ENCODE data around the gene PFKFB4. TPM values are rescaled to one million over a fixed set of nuclear protein-coding genes. Genes with fewer than 3 reads are reported as not detected.

The PFKFB4 gene
- total RNA-seq, 1 donor from 2014 or later, result 53.0 TPM

DNA sequence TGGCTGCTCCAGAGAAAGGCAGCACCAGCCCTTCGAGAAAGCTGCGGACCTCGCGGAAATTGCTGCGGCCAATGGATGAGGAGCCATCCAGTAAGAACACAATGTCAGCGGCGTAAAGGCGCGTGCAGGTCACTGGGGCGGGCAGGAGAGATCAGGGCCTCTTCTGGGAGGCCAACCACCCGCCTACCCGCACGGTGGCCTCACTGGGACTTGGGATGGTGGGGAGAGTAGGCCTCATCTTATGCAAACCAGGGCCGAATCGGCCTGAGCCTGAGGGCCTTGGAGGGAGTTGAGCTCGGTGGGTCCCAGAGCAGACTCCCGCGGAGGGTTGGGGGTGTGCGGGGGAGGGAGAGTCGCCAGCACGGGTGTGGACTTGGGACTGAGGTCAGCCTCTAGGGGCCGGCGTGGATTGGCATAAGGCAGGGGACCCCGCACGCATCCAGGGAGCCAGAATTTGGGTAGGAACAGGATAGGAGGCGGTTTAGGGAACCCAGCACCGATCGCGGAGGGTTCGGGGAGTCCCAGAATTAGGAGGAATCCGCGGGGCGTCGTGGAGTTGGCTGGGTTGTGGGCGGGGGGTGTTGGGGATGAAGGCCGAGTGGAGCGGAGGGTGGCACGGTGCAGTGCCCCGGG, 37.9 kb upstream of the PFKFB4 start:
- Mint-ChIP-seq H3K36me3 (ENCODE audit: low read depth) (peaks cover 10% of the 10 kb centered on the region), H3K27ac (no peak overlapping the region), H3K9me3 (no peaks in the 10 kb centered on the region), H3K27me3 (ENCODE audit: low read depth) (peaks cover 17% of the 10 kb centered on the region), H3K4me3 (ENCODE audit: low read depth) (no peak overlapping the region), H3K4me1 (ENCODE audit: low read depth) (no peaks in the 10 kb centered on the region)
- intact Hi-C loops (cut with micrococcal nuclease), result no loop called here
- DNase-seq (ENCODE audit: low spot score), result no peak

DNA sequence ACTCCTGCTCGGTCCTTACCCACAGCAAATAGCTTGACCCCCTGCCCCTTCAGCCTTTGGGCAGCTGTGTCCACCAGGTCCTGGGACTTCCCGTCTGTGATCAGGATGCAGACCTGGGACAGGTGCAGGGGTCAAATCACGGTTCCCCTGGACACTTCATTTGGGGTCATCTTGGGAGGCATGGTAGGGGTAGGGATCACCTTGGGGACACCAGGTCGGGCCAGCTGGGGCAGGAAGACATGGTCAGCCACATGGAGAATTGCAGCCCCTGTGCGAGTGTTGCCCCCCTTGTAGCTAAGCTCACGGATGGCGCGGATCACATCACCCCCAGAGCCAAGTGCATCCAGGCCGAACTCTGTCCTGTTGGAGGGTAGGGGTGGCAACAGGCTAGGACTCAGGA, 36.7 kb upstream of the PFKFB4 start:
- H3K36me3 Mint-ChIP-seq (ENCODE audit: low read depth), result peaks cover 4% of the 10 kb centered on the region
- peaks cover 24% of the 10 kb centered on the region for H3K27me3 Mint-ChIP-seq (ENCODE audit: low read depth)
- no peaks in the 10 kb centered on the region for H3K9me3 Mint-ChIP-seq
- no peak for DNase-seq (ENCODE audit: low spot score)
- no peak overlapping the region for H3K4me3 Mint-ChIP-seq (ENCODE audit: low read depth)
- H3K4me1 Mint-ChIP-seq (ENCODE audit: low read depth), result no peaks in the 10 kb centered on the region
- H3K27ac Mint-ChIP-seq, result no peak overlapping the region
- intact Hi-C loops (cut with micrococcal nuclease), result no loop called here

DNA sequence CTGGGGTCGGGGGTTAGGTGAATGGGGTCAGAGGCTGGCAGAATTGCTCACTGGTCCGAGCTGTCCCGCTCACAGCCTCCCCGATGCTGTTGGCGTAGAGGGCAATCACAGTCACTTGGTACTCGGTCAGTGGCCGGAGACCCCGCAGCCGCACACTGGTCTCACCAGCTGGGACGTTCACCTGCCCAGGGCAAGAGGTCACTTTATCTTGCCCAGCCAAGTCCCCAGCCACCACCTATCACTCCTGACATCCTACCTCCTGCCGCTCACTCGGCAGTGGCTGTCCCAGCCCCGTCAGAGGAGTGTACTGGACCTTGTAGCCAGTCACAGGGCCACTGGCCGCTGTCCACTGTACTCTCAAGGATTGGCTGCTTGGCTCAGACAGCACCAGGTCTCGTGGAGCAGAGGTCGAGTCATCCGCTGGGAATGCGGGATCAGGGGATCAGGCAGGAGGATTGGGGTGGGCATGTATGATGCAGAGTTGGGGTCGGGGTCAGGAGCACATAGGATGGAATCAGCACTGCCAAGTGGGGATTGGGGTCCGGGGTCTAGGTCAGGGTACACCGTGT, 36.0 kb upstream of the PFKFB4 start:
- H3K36me3 Mint-ChIP-seq (ENCODE audit: low read depth), result peaks cover 4% of the 10 kb centered on the region
- H3K4me1 Mint-ChIP-seq (ENCODE audit: low read depth), result no peaks in the 10 kb centered on the region
- DNase-seq (ENCODE audit: low spot score), result no peak
- no peak overlapping the region for H3K4me3 Mint-ChIP-seq (ENCODE audit: low read depth)
- H3K9me3 Mint-ChIP-seq, result no peaks in the 10 kb centered on the region
- peaks cover 24% of the 10 kb centered on the region for H3K27me3 Mint-ChIP-seq (ENCODE audit: low read depth)
- no peak overlapping the region for H3K27ac Mint-ChIP-seq
- intact Hi-C loops (cut with micrococcal nuclease), result no loop called here

DNA sequence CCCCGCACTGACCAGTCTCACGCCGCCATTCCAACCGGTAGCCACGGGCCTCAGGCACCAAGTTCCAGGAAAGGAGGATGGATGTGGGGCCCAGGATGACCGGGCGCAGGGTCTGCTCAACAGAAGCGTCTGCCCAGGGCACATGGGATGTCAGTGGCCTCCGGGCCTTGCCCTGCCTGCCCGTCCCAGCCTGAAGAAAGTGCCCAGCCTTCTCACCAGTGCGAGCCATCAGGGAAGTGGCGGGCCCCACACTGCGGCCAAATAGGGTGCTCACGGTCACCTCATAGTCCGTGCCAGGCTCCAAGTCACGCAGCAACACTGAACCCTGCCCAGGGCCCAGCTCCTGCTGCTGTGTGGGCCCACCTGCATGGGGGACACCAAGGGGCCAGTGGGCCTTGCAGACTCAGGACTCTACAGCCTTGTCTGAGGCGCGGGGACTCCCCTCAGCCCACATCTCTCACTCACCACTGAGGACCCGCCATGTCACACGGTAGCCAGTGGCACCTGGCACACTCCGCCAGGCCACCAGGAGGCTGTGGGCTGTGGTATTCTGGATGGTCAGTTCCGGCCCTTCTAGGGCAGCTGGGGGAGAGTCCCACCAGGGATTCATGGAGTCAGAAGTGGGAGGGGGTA, 35.4 kb upstream of the PFKFB4 start:
- H3K36me3 Mint-ChIP-seq (ENCODE audit: low read depth), result no peaks in the 10 kb centered on the region
- H3K27ac Mint-ChIP-seq, result no peak overlapping the region
- H3K27me3 Mint-ChIP-seq (ENCODE audit: low read depth), result peaks cover 24% of the 10 kb centered on the region

DNA sequence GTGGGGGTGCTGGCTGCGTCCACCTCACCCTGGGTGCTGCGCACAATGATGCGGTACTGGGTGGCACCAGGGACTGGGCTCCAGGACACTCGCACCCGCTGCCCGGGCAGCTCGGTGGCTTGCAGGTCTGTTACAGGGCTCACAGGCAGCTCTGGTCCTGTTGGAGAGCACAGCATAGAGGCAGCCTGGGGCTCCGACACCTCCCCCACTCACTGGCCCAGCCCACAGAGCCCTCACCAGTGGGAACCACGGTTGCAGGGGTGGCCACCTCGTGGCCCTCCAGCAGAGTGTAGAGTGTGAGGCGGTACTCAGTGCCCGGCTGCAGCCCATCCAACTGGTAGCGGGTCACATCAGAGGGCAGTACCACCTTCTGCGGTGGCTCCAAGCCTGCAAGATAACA, 34.8 kb upstream of the PFKFB4 start:
- no peaks in the 10 kb centered on the region for H3K4me1 Mint-ChIP-seq (ENCODE audit: low read depth)
- H3K4me3 Mint-ChIP-seq (ENCODE audit: low read depth), result no peak overlapping the region
- H3K27ac Mint-ChIP-seq, result no peak overlapping the region

More for the DNA sequence above, 35.4 kb upstream of the PFKFB4 start:
- Mint-ChIP-seq H3K9me3 (no peaks in the 10 kb centered on the region), H3K4me3 (ENCODE audit: low read depth) (no peak overlapping the region), H3K4me1 (ENCODE audit: low read depth) (no peaks in the 10 kb centered on the region)
- no peak for DNase-seq (ENCODE audit: low spot score)
- intact Hi-C loops (cut with micrococcal nuclease), result no loop called here

DNA sequence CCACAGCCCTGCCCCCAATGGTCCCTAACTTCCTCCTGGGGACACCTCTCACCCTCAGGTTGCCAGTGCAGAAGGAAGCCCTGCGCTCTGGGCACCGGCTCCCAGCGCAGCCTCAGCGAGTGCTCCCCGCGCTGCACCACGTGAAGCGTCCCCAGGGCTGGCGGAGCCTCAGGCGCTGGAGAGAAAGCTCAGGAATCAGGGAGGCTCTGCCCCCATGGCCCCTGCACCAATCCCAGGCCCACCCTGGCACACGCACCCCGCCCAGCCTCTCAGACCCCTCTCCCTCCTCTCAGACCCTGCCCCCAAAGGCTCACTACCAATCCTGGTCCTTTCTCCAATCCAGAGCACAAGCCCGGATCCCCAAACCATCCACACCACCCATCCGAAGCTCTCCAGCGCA, 31.6 kb upstream of the PFKFB4 start:
- Mint-ChIP-seq H3K27ac (no peak overlapping the region), H3K4me1 (ENCODE audit: low read depth) (no peaks in the 10 kb centered on the region), H3K4me3 (ENCODE audit: low read depth) (no peak overlapping the region), H3K9me3 (no peaks in the 10 kb centered on the region), H3K36me3 (ENCODE audit: low read depth) (no peaks in the 10 kb centered on the region), H3K27me3 (ENCODE audit: low read depth) (peaks cover 16% of the 10 kb centered on the region)
- DNase-seq (ENCODE audit: low spot score), result no peak
- intact Hi-C loops (cut with micrococcal nuclease), result no loop called here

More for the DNA sequence above, 34.8 kb upstream of the PFKFB4 start:
- no peak for DNase-seq (ENCODE audit: low spot score)
- intact Hi-C loops (cut with micrococcal nuclease), result no loop called here
- Mint-ChIP-seq H3K36me3 (ENCODE audit: low read depth) (no peaks in the 10 kb centered on the region), H3K9me3 (no peaks in the 10 kb centered on the region), H3K27me3 (ENCODE audit: low read depth) (peaks cover 26% of the 10 kb centered on the region)

DNA sequence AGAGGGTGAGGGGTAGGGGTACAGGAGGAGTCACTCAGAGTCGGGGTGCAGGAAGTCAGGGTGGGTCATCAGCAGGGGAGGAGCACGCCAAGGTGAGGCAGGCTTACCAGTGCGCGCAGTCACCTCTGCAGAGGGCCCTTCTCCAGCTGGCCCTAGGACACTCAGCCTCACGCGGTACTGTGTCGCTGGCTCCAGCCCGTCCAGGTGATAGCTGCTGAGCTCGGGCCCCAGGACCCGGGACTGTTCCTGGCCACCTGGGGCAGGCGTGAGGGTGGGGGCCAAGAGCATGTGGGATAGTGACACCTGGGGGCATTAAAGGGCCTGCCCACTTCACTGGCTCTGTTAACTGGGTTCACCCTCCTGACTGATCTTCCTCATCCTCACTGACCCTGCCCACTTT, 31.1 kb upstream of the PFKFB4 start:
- Mint-ChIP-seq H3K4me1 (ENCODE audit: low read depth) (no peaks in the 10 kb centered on the region), H3K36me3 (ENCODE audit: low read depth) (no peaks in the 10 kb centered on the region), H3K27me3 (ENCODE audit: low read depth) (peaks cover 16% of the 10 kb centered on the region), H3K27ac (no peak overlapping the region), H3K9me3 (no peaks in the 10 kb centered on the region), H3K4me3 (ENCODE audit: low read depth) (no peak overlapping the region)
- no peak for DNase-seq (ENCODE audit: low spot score)
- intact Hi-C loops (cut with micrococcal nuclease), result no loop called here

DNA sequence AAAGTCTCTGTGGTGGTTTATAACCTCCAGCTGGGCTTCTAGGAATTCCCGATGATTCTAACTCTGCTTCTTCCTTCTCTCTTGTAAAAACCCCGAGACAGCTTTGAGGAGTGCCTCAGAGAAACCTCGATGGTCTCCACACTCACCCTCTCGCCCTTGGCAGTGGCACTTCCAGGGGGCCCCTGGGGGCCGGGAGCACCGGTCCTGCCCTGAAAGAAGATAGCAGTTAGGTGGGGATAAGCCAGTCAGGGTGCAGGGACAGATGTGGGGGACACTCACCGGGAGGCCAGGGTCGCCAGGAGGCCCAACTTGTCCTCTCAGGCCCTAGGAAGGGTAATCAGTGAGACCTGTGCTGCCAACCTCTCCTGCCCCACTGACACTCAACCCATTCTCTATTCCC, 28.8 kb upstream of the PFKFB4 start:
- H3K4me3 Mint-ChIP-seq (ENCODE audit: low read depth), result no peak overlapping the region
- intact Hi-C loops (cut with micrococcal nuclease), result no loop called here
- peaks cover 14% of the 10 kb centered on the region for H3K27me3 Mint-ChIP-seq (ENCODE audit: low read depth)
- H3K27ac Mint-ChIP-seq, result no peak overlapping the region
- H3K36me3 Mint-ChIP-seq (ENCODE audit: low read depth), result no peaks in the 10 kb centered on the region
- no peaks in the 10 kb centered on the region for H3K9me3 Mint-ChIP-seq
- DNase-seq (ENCODE audit: low spot score), result no peak
- H3K4me1 Mint-ChIP-seq (ENCODE audit: low read depth), result no peaks in the 10 kb centered on the region

DNA sequence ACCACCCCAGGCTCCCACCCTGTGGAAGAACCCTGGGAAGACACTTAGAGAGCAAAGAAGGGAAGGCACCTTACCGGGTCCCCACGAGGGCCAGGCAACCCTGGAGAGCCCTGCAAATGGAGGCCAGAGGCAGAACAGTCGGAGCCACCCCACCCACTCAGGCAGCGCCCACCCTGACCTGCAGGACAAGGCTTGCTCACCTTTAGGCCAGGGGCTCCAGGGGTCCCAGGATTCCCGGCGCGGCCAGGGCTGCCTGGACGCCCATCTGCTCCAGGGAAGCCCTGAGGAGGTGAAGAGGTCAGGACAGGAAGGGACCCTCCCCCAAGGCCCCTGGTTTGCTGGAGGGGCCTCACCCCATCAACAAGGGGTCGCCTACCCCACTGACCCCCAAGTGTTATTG, 28.2 kb upstream of the PFKFB4 start:
- no peak for DNase-seq (ENCODE audit: low spot score)
- H3K4me1 Mint-ChIP-seq (ENCODE audit: low read depth), result no peaks in the 10 kb centered on the region
- H3K9me3 Mint-ChIP-seq, result no peaks in the 10 kb centered on the region
- no peaks in the 10 kb centered on the region for H3K36me3 Mint-ChIP-seq (ENCODE audit: low read depth)
- H3K27me3 Mint-ChIP-seq (ENCODE audit: low read depth), result peaks cover 12% of the 10 kb centered on the region
- no peak overlapping the region for H3K4me3 Mint-ChIP-seq (ENCODE audit: low read depth)
- no peak overlapping the region for H3K27ac Mint-ChIP-seq
- intact Hi-C loops (cut with micrococcal nuclease), result no loop called here

DNA sequence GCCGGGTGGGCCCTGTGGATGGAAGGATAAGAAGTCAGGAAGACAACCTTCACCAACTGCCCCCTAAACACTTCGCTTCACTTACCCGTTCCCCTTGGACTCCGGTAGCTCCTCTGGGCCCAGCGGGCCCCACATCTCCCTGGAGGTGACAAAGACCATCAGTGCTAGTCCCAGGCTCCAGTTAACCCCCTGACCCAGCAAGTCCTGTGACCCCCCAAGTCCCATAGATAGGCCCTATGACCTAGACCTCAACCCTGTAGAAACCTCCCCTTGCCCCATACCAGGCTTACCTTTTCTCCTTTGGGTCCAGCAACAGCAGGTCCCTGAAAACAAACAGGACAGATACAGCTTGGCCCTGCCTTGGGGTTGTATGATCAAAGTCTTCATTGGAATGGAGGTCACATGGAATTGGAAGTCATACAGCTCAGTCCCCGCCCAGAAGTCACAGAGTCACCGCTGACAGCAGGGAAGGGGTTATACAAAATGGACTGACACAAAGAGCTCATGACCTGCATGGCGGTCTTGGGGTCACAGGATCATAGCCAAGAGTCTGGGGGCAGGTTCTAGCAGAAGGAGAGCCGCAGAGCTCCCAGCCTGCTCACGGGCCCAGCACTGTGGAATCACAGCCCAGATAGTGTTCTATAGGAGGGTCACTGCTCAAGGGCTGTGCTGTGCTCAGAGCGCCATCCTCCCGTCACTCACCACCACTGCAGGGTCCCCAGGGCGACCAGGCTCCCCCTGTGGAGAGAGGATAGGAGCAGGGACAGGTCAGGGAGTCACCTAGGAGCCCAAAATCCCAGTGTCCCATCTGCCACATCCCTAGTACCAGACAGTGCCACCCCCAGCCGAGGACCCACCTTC, 25.2 kb upstream of the PFKFB4 start:
- Mint-ChIP-seq H3K4me1 (ENCODE audit: low read depth) (no peaks in the 10 kb centered on the region), H3K27ac (no peak overlapping the region), H3K27me3 (ENCODE audit: low read depth) (peaks cover 2% of the 10 kb centered on the region), H3K36me3 (ENCODE audit: low read depth) (no peaks in the 10 kb centered on the region), H3K9me3 (no peaks in the 10 kb centered on the region), H3K4me3 (ENCODE audit: low read depth) (no peak overlapping the region)
- no peak for DNase-seq (ENCODE audit: low spot score)
- intact Hi-C loops (cut with micrococcal nuclease), result no loop called here

DNA sequence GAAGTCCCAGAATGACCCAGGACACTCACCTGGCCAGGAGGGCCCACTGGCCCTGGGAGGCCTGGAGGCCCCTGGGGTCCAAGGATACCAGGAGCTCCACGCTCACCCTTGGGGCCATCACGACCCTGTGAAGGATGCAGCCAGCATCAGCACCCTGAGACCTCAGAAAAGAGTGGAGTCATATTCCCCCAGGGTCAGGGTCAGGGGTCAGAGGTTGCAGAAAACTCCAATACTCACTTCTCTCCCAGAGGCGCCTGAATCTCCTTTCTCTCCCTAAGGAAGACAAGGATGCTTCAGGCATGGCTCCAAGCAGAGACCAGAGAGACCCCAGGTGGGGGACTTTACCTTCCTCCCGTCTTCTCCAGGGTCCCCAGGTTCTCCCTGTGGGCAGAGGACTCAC, 20.0 kb upstream of the PFKFB4 start:
- H3K36me3 Mint-ChIP-seq (ENCODE audit: low read depth), result no peaks in the 10 kb centered on the region
- H3K27me3 Mint-ChIP-seq (ENCODE audit: low read depth), result no peaks in the 10 kb centered on the region
- intact Hi-C loops (cut with micrococcal nuclease), result no loop called here
- DNase-seq (ENCODE audit: low spot score), result no peak
- no peaks in the 10 kb centered on the region for H3K9me3 Mint-ChIP-seq
- H3K4me3 Mint-ChIP-seq (ENCODE audit: low read depth), result no peak overlapping the region
- no peaks in the 10 kb centered on the region for H3K4me1 Mint-ChIP-seq (ENCODE audit: low read depth)
- no peak overlapping the region for H3K27ac Mint-ChIP-seq

DNA sequence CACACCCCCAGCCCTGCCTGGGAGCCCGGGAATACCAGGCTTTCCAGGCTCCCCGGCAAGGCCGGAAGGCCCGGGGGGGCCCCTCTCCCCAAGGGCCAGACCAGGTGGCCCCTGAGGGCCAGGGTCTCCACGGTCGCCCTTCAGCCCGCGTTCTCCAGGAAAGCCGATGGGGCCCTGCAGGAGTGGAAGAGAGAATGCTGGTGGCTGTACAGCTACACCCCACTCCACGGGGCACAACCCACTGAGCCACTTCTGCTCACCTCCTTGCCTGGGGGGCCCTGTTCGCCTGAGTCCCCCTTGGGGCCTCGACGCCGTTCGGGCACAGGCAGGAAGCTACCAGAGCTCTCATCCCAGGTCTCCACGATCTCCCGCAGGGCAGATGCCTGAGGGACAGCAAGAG, 18.8 kb upstream of the PFKFB4 start:
- no peaks in the 10 kb centered on the region for H3K36me3 Mint-ChIP-seq (ENCODE audit: low read depth)
- no peak overlapping the region for H3K27ac Mint-ChIP-seq
- H3K9me3 Mint-ChIP-seq, result no peaks in the 10 kb centered on the region
- no peak overlapping the region for H3K4me3 Mint-ChIP-seq (ENCODE audit: low read depth)
- DNase-seq (ENCODE audit: low spot score), result no peak
- intact Hi-C loops (cut with micrococcal nuclease), result no loop called here
- no peaks in the 10 kb centered on the region for H3K4me1 Mint-ChIP-seq (ENCODE audit: low read depth)
- no peaks in the 10 kb centered on the region for H3K27me3 Mint-ChIP-seq (ENCODE audit: low read depth)

Data from activated T-helper 2 cell treated with anti-CD3 and anti-CD28 coated beads, Interferon-gamma antibody, Interleukin-2, Interleukin-4, amounts not matched to agents 10 μg/mL and 5 μg/mL and 100 μg/mL, durations not matched to agents 14 hours and 24 hours and 36 hours (primary cell).